Hippocampal formation (tissue), 2 donors: ENCODE results near the gene MCUB.
A peak's percentile ranks its signal among the peaks of the same experiment; 100 is the strongest.
"Not testable (repeated sequence)": the region's sequence is repeated elsewhere in the genome, so short reads cannot be mapped to it uniquely, and the experiment has no call there.

Experiments used
- DNase-seq, 2 donors: peaks; one replicate each; lab custom pipeline; 2025; lab: John Stamatoyannopoulos, UW

MCUB gene, protein sequence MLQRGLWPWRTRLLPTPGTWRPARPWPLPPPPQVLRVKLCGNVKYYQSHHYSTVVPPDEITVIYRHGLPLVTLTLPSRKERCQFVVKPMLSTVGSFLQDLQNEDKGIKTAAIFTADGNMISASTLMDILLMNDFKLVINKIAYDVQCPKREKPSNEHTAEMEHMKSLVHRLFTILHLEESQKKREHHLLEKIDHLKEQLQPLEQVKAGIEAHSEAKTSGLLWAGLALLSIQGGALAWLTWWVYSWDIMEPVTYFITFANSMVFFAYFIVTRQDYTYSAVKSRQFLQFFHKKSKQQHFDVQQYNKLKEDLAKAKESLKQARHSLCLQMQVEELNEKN

DNA sequence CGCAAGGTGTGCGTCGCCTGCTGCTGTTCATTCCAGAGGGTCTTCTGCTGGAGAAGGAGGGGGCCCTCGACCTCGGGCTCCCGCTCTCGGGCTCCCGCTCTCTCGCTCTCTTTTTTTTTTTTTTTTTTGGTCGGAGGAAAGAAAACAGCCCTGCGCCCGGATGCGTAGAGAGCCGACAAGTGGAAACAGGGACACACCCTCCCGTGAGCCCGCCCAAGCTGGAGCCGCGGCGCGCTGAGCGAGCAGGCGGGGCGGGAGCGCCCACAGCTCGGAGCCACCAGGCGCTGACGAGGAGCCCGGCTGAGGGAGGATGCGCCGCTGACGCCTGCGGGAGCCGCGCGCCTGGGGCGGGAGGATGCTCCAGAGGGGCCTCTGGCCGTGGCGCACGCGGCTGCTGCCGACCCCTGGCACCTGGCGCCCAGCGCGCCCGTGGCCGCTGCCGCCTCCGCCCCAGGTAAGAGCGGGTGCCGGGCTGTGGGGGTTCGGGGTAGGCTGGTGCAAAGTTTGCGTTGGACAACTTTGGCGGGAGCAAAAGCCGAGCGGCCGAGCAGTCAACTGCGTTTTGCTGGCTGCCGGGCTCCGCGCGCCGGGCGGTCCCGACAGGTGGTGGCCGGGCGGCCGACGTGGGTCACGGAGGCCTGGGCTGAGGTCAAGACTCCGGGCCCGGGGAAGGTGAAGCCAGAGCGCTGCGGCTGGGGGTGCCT, at the start of gene MCUB:
Gene MCUB (plus strand): TSS at position 264 of the 704 bp plus-strand sequence. CDS start 92 bp downstream, at position 356.
- peak; percentile 10 to 44 for DNase-seq

DNA sequence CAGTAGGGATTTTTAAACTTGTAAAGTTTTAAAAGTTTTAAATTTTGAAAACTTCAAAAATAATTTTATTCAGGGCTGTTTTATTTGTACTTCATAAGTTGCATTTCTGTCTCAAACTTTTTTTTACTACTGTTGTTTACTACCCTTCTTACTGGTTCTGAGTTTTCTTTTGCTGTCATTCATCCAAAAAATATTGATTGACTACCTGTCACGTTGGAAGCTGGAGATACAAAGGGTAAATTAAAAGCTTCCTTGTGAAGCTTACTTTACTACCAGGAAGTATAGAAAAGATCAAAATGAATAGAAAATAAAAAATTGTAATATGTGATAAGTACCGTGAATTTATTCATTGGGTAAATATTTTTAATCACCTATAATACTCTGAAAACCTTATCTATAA, 49.4 kb upstream of the MCUB start:
- no peak for DNase-seq

DNA sequence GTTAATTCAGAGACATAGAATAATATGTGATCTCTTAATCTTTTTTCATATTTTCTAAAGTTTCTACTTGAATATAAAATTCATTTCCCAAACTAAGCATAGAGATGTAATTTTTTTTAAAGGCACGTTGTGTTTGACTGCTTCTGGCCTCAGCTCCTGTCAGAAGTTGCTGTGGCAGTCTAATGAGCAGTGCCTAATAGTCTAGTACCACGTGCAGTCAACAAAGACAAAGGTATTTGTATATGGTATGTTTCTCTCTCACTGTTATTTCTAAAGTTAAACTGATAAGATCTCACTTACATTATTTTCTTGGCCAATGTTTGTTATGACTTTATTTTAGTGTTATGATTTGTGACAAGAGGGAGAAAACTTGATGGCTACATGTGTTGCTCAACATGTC, 48.6 kb upstream of the MCUB start:
- DNase-seq = no peak

DNA sequence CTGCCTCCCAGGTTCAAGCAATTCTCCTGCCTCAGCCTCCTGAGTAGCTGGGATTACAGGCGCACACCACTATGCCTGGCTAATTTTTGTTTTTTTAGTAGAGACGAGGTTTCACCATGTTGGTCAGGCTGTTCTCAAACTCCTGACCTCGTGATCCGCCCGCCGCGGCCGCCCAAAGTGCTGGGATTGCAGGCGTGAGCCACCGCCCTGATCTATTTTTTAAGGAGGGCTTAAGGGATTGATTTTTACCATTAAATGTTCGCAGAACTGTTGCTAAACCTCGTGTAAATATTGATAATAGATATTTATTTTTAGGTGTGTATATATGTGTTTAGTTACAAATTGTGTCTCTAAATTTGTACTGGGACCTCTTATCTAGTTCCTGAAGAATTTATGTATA, 46.7 kb upstream of the MCUB start:
- not testable (repeated sequence) for DNase-seq

DNA sequence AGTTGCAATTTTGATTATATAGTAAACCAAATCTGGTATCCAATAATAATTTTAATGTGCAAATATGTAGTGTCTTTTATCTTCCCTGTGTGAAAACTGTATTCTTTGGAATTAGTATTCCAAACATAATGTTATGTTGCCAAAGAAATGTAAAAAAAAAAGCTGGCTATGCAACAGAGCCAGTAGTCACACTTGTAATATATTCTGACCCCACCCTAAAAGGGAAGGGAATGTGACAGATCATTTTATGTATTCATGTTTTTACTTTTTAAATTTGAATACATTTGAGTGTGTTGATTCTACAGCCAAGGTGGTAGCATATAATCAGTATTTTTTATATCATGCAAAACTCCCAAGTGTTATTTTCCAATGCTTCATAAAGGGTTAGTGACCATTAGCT, 27.9 kb upstream of the MCUB start:
- DNase-seq = no peak

DNA sequence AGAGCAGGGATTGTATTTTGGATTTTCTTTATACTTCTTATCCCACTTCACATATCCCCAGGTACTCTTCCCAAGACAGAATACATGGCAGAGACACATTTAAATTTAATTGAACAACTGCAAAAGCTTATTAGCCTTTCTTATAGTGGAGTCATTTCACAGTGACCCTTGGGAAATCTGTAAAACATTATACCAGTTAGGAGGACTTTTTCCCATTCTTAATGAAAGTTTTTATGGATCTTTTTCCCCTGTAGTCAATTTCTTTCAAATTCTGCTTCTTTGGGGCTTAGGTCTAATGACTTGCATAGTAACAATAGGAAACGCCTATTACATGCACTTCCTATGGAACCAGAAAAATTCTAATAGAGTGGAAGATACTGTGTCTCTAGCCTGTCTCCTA, 14.6 kb upstream of the MCUB start:
- no peak for DNase-seq

DNA sequence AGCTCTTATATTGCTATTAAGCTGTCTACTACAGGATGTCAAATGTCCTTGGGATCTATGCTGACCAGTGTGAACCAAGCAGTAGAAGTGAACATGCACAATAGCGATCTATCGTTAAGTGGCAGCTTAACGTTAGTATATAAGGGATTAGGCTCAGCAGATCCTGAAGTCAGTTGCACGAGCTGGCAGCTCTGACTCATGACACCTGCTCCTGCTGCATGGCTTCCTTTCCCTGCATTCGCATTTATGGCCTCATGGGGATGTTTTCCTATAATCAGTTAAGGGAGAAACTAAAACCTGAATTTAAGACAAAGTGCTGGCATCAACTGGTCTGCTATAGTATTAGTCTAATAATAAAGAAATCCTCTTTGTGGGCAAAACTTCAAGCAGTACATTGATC, 12.7 kb upstream of the MCUB start:
- no peak for DNase-seq

DNA sequence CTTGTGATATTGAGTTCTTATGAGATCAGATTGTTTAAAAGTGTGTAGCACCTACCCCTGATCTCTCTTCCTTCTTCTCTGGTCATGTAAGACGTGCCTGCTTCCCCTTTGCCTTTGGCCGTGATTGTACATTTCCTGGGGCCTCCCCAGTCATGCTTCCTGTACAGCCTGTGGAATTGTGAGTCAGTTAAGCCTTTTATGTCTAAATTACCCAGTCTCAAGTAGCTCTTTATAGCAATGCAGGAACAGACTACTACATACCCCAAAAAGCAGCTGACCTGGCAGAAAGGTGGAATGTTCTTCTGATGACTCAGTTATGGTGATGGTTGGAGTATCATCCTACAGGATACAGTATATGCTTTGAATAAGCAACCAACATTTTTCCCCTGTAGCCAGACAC, 11.4 kb upstream of the MCUB start:
- DNase-seq = peak in 1 of 2 donors; percentile 1

DNA sequence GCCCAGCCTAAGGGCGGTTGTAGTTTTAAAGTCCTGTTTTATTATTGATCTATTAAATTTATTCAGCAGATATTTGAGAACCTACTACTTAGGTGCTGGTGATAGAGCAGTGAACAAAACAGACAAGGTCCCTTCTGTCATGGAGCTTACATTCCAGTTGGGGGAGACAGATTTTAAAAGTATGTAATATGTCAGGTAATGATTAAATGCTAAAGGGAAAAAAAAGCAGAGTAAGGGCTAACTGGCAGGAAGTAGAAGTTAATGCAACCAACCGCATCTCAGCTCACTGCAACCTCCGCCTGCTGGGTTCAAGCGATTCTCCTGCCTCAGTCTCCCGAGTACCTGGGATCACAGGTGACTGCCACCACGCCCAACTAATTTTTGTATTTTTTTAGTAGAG, 7.8 kb upstream of the MCUB start:
- no peak for DNase-seq

DNA sequence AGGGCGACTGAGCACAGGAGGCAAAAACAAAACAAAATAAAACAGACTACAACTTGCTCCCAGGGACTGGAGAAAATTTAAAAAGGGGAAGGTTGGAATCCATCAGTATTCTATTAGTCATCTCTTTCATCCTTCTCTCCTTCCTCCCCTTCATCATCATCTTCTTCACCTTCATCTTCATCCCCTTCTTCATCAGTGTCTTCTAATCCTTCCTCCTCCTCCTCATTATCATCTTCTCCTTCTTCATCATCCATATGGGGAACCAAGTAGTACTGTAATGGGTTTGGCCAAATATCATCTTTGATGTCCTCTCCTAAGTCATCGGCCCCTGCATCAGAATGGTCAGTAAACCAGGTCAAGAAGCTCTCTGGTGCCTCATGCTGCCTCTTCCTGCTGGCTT, 6.9 kb upstream of the MCUB start:
- DNase-seq = no peak

DNA sequence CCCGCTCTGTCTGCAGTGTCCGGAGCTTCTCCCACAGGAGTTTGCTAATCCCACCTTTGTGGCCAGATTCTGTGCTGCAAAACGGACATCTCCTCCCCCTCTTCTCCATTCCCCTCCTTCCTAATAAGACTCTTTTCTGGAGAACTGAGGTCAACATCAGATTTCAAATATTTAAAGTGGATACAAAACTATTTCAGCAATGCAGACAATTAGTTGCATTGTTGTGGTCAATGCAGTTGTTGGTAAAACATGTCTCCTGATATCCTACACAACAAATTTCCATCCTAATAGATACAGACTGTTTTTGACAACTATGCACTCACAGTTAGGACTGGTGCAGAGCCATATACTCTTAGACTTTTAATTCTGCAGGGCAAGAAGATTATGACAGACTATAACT, 5.1 kb upstream of the MCUB start:
- DNase-seq = no peak

DNA sequence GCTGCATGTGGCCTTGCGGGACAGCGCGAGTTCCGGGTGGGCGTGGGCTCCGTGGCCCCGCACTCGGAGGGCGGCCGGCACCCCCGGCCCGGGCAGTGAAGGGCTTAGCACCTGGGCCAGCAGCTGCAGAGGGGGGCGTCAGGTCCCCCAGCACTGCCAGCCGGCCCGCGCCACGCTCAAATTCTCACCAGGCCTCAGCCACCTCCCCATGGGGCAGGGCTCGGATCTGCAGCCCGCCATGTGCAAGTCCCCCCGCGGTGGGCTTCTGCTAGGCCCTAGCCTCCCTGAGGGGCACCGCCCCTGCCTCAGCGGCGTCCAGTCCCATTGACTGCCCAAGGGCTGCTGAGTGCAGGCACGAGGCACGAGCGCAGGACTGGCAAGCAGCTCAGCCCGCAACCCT, 2.6 kb upstream of the MCUB start:
- DNase-seq = no peak

DNA sequence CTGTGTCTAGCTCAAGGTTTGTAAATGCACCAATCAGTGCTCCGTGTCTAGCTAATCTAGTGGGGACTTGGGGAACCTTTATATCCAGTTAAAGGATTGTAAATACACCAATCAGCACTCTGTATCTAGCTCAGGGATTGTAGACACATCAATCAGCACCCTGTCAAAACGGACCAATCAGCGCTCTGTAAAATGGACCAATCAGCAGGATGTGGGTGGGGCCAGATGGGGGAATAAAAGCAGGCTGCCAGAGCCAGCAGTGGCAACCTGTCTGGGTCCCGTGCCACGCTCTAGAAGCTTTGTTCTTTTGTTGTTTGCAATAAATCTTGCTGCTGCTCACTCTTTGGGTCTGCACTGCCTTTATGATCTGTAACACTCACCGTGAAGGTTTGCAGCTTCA, 2.0 kb upstream of the MCUB start:
- not testable (repeated sequence) for DNase-seq

DNA sequence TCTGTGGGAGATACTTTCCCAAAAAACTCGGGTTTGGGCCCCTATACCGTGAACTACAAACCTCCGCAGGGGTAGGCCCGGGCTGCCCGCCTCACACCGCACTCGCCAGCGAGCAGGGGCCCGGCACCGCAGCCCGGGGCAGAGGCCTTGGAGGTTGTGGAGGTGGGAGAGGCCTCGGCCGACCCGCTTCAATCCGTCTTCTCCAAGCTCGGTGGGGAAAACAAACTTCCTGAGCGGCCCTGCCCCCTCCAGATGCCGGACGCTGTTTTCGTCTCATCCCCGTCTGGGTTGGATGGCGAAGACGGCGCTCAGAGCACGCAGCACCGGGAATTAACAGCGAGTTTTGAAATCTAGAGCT, 442 bp upstream of the MCUB start:
- DNase-seq = peak in 1 of 2 donors; percentile 34

DNA sequence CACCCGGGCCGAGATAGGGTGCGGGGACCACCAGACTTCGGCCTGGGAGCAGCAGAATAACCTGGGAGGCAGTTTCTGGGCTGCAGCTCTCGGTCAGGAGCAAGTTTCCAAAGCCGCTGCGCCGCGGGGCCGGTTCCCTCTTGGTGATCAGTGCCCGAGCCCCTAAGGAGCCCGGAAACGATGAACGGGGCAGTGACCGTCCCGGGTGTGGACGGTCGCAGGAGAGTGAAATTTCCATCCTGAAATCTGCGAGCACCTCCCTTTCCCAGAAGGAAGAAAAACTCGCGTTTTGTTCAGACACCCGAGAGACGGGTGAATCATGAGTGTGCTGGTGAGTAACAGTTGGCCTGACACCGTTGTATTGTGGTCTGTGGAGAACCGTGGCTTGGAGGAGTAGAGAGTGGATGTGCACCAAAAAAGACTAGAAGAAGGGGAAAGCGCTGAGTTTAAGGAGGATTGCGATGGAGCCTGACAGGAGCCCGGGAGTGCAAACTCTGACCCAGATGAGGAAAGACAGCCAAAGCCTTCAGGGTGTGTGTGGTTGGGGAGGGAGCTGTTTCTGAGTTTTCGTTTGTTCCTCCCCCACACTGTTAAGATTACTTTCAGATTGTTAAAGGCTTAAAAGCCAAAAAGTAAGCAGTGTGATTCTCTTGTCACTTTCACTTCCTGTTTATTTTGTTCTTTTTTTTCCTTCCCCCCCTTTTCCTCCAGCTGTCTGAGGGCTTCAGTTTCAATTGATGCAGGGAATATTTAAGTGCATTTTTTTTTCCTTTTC, 828 bp downstream of the MCUB start:
- peak in 1 of 2 donors; percentile 19 for DNase-seq

DNA sequence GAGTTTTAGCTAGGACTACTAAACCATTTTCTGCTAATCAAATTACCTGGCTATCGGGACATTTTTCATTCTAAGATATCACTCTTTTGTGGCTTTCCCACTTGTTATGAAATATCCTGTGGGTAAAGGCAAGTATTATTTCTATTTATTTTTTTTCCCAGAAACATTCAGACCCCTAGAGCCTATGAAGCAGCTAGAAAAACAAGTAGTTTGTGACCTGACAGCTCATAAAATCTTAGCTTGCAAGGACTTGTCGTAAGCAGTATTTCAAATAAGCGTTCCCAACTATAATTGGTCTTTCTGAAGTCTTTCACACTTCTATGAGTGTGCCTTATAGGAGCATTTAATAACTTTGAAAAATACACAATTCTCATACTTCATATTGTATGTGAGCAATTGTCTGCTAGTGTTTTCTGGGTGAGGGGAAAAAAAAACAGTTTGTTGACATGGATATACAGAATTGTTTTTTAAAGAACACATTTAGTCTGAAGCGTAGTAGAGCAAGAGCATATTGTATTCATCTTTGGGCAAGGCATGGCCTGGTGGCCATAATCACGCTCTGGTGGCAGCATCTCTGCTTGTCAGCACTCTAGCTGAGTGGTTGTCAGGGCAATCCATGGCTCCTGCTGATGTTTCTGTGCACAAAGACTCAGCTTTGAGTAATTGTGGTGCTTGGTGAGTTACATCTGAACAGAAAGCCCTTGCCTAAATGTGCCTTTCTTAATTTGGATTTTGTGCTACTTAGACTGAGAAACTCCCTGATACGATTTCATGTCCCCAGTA, 2.6 kb downstream of the MCUB start:
- peak in 1 of 2 donors; percentile 12 for DNase-seq

DNA sequence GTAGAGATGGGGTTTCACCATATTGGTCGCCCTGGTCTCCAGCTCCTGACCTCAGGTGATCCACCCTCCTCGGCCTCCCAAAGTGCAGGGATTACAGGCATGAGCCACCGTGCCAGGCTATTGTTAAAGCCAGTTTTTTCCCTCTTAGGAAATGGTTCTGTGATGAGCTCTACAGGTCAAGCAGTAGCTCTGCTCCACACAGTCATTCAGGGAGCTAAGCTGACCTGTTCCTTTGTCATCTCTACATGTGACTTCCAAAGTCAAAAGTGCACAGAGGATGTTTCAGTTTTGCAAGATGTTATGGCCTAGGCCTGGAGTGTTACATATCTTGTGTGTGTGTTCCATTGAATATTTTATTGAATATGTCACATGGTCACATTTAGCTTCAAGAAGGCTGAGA, 11.4 kb downstream of the MCUB start:
- no peak for DNase-seq

DNA sequence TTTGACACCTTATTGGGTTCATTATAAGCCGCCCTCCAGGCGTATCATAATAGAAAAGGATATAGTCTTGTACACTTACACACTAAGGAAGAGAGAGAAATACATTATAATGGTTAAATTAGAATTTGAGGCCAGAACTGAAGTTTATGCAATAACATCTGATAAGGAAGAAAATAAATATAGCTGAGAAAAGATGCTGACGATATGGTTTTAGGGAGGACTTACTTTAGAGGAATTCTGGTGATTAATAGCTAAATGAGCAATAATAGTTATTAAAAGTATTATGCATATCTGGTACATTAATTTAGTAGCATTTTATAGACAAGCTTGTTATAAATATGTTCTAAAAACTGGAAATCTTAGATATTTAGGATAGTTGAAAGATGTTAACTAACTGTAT, 12.1 kb downstream of the MCUB start:
- no peak for DNase-seq

DNA sequence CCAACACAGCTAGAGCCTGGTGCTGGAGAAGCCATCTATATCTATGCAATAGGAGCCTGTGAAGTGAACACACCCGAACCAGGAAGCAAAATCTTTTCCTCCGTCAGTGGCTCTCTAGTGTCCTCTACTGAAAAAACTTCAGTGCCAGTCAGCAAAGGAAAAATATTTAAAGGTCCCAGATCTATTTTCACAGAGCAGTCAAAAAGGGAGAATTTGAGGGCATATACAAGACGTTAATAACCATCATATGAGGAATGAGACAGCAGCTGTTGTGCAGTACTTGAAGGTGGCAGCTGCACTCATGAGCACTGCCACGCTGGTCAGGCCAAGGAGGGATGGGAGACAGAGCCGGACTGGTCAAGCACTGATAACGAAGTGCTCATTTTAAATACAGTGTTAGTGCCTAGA, 14.4 kb downstream of the MCUB start:
- no peak for DNase-seq

DNA sequence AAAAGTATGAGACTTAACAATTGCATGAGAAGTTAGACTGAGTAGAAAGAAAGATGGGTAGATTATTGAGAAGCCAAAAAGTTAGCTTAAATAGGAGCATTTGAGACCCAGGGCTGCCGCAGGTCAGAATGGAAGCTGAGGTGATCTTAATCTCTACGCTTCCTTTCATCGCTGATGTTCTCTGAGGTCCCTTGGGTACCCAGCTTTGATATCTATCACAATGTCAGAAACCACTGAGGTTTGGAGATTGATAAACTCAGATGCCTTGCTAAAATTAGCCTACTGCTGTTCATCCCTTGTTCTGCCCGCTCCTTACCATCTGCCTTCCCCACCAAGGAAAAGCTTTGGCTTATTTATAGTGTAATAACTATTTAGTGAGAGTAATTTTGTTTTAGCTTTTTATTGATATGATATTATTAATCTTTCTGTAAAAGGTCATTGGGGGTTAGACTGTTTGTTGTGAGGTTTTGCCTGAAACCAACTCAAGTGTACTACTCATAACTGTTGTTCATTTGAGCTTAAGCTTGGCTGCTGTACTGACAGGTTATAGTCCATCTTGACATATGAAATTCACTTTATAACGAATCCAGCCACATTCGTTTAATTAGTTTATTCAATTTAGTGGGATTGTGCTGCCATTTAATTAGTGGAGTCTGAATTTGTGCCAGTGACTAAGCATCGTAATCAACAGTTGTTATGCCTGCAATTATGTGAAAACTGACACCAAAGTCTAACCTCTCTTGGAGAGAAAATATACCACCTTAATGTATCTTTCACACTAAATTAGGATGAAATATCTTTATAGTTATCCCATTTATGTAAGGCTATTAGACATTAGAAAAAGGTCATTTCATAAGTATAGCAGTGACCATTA, 15.1 kb downstream of the MCUB start:
- DNase-seq = no peak

DNA sequence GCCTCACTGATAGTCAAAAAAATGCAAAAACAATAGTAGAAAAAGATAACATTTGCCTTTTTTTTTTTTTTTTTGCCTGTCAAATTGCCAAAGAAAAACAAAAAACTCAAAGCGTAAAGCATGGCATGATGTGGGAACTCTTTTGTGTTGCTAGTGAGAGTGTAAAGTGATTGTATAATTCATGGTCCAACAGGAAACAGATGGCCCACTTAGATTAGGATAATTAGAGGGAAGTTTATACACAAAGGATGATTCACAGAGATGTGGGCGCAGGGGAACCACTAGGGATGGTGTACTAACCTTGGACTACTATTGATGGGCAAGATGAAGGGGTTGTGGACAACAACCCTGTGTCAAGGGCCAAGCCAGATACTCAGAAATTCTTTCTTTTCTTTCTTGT, 16.4 kb downstream of the MCUB start:
- DNase-seq = no peak
